Transverse colon (tissue), 3 donors: ENCODE measurements around the gene CACNA1C.

Source experiments
- POLR2A ChIP-seq: fragments of 450-650 bp; IDR thresholded peaks from one replicate; pipeline ENCODE4 v1.6.1; 2016; ENCODE audit warnings: antibody characterized with exemption, mild to moderate bottlenecking, moderate library complexity
- POLR2AphosphoS5 ChIP-seq, 3 donors: sonication (generic); formaldehyde crosslinking; IDR thresholded peaks; one replicate each; pipeline ENCODE4 v1.6.1; 2016; ENCODE audit warnings: antibody characterized with exemption in 3 of 3

DNA sequence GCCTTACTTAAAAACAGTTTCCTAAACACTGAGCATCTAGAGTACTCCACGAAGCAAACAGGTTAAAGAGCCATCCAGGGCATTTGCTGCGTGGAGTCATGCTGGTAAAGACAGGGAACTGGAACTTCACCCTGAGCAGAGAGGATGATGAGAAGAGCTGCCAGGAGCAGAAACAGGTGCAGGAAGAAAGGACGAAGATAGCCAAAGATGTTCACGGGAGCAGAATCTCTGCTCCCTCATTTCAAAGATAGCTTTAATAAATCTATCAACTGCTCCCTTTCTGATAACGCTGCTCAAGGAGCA lies 461.2 kb downstream of the CACNA1C start:
- TF ChIP-seq POLR2A (no peak), POLR2AphosphoS5 (IDR thresholded peaks at IDR 0.05) (no peak)
